Activated B cell treated with CpG ODN at 0.5 μM for 24 hours (primary cell): ENCODE measurements around the gene LRRC47. TPM values are rescaled to one million over a fixed set of nuclear protein-coding genes. Genes with fewer than 3 reads are reported as not detected.

Experiments
- ATAC-seq: fragments of 200-7000 bp; cut with Tn5 transposase; one replicate; pipeline ENCODE4 v1.10.0; 2021; ENCODE audit warnings: low read depth, mild to moderate bottlenecking, moderate library complexity
- CTCF ChIA-PET: fragments of 350-600 bp; sonication (Branson Sonifier 250); formaldehyde crosslinking; loops from one replicate; lab custom pipeline; 2021; ENCODE audit warnings: antibody characterized with exemption; lab: Charles Lee
- POLR2A ChIA-PET: fragments of 350-600 bp; sonication (Branson Sonifier 250); formaldehyde crosslinking; loops from one replicate; lab custom pipeline; 2021; ENCODE audit warnings: antibody characterized with exemption; lab: Charles Lee
- DNase-seq: peaks from one replicate; pipeline ENCODE4 v3.0.0; 2022
- H3K27ac Mint-ChIP-seq: one replicate; pipeline ENCODE4 v1.8.0; 2020; ENCODE audit warnings: mixed read lengths
- H3K27me3 Mint-ChIP-seq: one replicate; pipeline ENCODE4 v1.8.0; 2021; ENCODE audit warnings: mixed read lengths
- H3K36me3 Mint-ChIP-seq: one replicate; pipeline ENCODE4 v1.8.0; 2021; ENCODE audit warnings: low read depth, mixed read lengths
- H3K4me1 Mint-ChIP-seq: one replicate; pipeline ENCODE4 v1.8.0; 2021; ENCODE audit warnings: mixed read lengths
- H3K4me3 Mint-ChIP-seq: one replicate; pipeline ENCODE4 v1.8.0; 2020; ENCODE audit warnings: mild to moderate bottlenecking, mixed read lengths
- H3K9me3 Mint-ChIP-seq: one replicate; pipeline ENCODE4 v1.8.0; 2020; ENCODE audit warnings: mixed read lengths
- intact Hi-C: fragments of 100-400 bp; cut with micrococcal nuclease; formaldehyde crosslinking; loops from one replicate; pipeline ENCODE4 v1.15.1; 2024
- total RNA-seq: library from RNA; stranded (reverse); gene quantifications from 2 replicates; pipeline ENCODE4 v1.2.3, GENCODE V29; 2022
- TF ChIP-seq, protein P1 (sequence below): fragments of 200-600 bp; IDR thresholded peaks from one replicate; pipeline ENCODE4 v1.8.0; 2022; ENCODE audit warnings: antibody characterized with exemption, mild to moderate bottlenecking

The LRRC47 gene
- total RNA-seq, 1 donor from 2014 or later: 43.3 TPM

DNA sequence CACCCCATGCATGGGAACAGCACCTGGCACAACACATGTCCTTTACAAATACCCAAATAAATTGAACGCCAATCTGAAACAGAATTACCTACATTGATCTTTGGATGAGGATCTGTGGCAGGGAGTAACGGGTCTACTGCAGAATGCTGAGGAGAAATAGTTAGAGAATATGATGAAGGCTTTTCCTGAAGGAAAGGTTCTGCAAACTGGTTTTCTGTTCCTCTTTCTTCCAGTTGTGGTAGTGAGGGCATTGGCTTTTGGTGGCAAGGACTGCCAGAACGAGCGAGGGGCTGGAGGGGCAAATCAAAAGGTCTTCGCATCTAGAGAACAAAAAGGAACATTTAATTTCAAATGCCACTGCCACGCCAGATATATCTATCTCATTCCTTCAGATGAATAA lies 40.9 kb upstream of the LRRC47 start:
- TF ChIP-seq, protein P1, sequence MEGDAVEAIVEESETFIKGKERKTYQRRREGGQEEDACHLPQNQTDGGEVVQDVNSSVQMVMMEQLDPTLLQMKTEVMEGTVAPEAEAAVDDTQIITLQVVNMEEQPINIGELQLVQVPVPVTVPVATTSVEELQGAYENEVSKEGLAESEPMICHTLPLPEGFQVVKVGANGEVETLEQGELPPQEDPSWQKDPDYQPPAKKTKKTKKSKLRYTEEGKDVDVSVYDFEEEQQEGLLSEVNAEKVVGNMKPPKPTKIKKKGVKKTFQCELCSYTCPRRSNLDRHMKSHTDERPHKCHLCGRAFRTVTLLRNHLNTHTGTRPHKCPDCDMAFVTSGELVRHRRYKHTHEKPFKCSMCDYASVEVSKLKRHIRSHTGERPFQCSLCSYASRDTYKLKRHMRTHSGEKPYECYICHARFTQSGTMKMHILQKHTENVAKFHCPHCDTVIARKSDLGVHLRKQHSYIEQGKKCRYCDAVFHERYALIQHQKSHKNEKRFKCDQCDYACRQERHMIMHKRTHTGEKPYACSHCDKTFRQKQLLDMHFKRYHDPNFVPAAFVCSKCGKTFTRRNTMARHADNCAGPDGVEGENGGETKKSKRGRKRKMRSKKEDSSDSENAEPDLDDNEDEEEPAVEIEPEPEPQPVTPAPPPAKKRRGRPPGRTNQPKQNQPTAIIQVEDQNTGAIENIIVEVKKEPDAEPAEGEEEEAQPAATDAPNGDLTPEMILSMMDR: no peak
- ATAC-seq (no peak), DNase-seq (no peak)
- H3K36me3 Mint-ChIP-seq: peaks cover 75% of the 10 kb centered on the region
- ChIA-PET POLR2A (no interaction called here), CTCF (no interaction called here)
- no peaks in the 10 kb centered on the region for H3K27me3 Mint-ChIP-seq
- peaks cover 4% of the 10 kb centered on the region for H3K9me3 Mint-ChIP-seq
- intact Hi-C loops: no loop called here
- H3K27ac Mint-ChIP-seq: no peak overlapping the region
- H3K4me1 Mint-ChIP-seq: peaks cover 16% of the 10 kb centered on the region
- H3K4me3 Mint-ChIP-seq: no peak overlapping the region

DNA sequence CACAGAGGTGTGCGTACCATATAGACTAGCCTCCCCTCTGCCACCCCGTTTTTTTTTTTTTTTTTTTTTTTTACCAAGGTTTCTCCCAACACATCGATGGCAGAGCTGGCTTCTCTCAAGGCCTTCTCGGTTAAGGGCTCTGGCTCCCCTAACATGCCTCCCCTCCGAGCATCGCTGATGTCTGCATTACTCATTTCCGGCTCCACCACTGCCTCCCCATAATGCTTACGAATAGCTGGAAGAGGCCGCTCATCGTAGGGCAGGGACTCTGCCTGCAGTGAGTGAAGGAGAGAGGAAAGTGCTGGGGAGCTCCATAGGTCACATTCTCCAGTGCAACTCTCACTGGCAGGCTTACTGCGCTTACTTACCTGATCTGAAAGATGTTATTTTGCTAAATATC lies 40.1 kb upstream of the LRRC47 start:
- POLR2A ChIA-PET: no interaction called here
- H3K4me1 Mint-ChIP-seq: peaks cover 12% of the 10 kb centered on the region
- no peak for DNase-seq
- TF ChIP-seq, protein P1: no peak
- peaks cover 4% of the 10 kb centered on the region for H3K9me3 Mint-ChIP-seq
- H3K27ac Mint-ChIP-seq: no peak overlapping the region
- no peak for ATAC-seq
- peaks cover 79% of the 10 kb centered on the region for H3K36me3 Mint-ChIP-seq
- CTCF ChIA-PET: no interaction called here
- no peaks in the 10 kb centered on the region for H3K27me3 Mint-ChIP-seq
- H3K4me3 Mint-ChIP-seq: no peak overlapping the region
- intact Hi-C loops: no loop called here

DNA sequence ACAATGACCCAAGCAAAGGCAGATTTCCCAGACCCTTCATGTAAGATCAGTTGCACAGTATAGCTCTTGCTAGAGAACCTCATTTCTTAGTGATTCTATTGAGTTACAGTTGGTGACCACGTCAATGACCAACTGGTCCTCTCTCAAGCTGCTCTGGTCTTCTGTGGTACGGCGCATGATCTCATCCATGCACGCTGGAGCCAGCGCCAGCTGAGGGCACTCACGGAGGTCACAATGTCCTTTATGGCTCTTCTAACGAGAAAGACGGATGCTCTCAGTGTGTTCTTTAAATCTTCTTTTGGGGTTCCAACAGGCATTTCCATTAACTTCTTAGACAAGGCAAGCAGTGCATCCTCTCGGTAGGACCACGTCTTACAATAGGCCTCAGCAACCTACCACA lies 38.4 kb upstream of the LRRC47 start:
- Mint-ChIP-seq H3K4me1 (peaks cover 4% of the 10 kb centered on the region), H3K4me3 (no peak overlapping the region), H3K27me3 (no peaks in the 10 kb centered on the region), H3K9me3 (peaks cover 4% of the 10 kb centered on the region), H3K36me3 (peaks cover 81% of the 10 kb centered on the region), H3K27ac (no peak overlapping the region)
- intact Hi-C loops: no loop called here
- no peak for DNase-seq
- no peak for ATAC-seq
- ChIA-PET CTCF (no interaction called here), POLR2A (no interaction called here)
- TF ChIP-seq, protein P1: no peak

DNA sequence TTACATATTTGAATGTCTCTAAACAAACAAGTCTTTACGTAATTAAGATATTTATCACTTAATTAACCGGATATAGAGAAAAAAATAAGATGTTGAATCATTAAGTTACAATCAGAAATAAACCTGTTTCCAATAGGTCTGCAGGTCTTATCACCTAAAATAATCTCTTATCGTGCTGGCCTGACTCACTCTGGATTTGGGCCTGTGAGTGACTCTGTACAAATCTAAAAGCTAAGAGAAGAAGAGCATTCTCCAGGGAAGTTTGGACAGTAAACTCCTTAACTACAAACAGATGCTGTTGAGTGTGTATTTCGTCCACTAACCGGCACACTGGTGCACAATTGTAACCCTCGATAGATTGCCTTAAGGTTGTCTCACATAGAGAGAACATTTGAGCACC lies 35.4 kb upstream of the LRRC47 start:
- no peak overlapping the region for H3K27ac Mint-ChIP-seq
- intact Hi-C loops: no loop called here
- ChIA-PET POLR2A (no interaction called here), CTCF (no interaction called here)
- H3K4me1 Mint-ChIP-seq: no peaks in the 10 kb centered on the region
- no peak for DNase-seq
- no peaks in the 10 kb centered on the region for H3K9me3 Mint-ChIP-seq
- no peaks in the 10 kb centered on the region for H3K27me3 Mint-ChIP-seq
- H3K36me3 Mint-ChIP-seq: peaks cover 78% of the 10 kb centered on the region
- no peak overlapping the region for H3K4me3 Mint-ChIP-seq
- TF ChIP-seq, protein P1: no peak
- ATAC-seq: no peak

DNA sequence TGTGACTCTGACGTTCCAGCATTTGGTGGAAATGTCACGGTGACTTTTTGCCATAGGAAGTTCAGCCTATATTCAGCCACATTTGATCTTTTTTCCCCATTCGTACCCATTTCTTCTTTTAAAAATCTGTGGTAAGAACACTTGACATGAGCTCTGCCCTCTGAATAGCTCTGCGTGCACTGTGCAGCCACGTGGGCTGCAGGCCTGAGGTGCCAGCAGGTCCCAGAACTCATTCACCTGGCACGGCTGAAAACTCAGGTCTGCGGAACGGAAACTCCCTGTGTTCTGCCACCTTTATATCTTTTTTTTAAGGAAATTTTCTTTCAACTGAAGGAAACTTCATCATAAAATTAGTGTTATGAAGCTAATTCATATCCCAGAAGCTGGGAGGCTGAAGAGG lies 32.1 kb upstream of the LRRC47 start:
- ChIA-PET POLR2A (no interaction called here), CTCF (no interaction called here)
- intact Hi-C loops: no loop called here
- H3K36me3 Mint-ChIP-seq: peaks cover 80% of the 10 kb centered on the region
- no peaks in the 10 kb centered on the region for H3K4me1 Mint-ChIP-seq
- TF ChIP-seq, protein P1: no peak
- DNase-seq: no peak
- H3K4me3 Mint-ChIP-seq: no peak overlapping the region
- ATAC-seq: no peak
- H3K27ac Mint-ChIP-seq: no peak overlapping the region
- H3K27me3 Mint-ChIP-seq: no peaks in the 10 kb centered on the region
- H3K9me3 Mint-ChIP-seq: no peaks in the 10 kb centered on the region
